Right cardiac atrium (tissue), 5 donors: ENCODE measurements around the gene SPRED2. TPM values are rescaled to one million over a fixed set of nuclear protein-coding genes. Genes with fewer than 3 reads are reported as not detected.

ENCODE experiments used
- ATAC-seq, 2 donors: fragments of 200-7000 bp; cut with Tn5 transposase; one replicate each; pipeline versions ENCODE4 v1.8.0 to v1.9.1; 2020; ENCODE audit warnings: moderate library complexity in 2 of 2, mild to moderate bottlenecking in 1 of 2
- DNase-seq, 3 donors: peaks; one replicate each; pipeline ENCODE4 v3.0.0-alpha.2; 2020
- H3K27ac ChIP-seq: one replicate; pipeline ENCODE4 v1.5.1; 2013; ENCODE audit warnings: mild to moderate bottlenecking, low read length, control low read depth, moderate library complexity
- H3K27me3 ChIP-seq: one replicate; pipeline ENCODE4 v1.6.1; 2013; ENCODE audit not compliant: control insufficient read depth, insufficient read depth
- H3K4me1 ChIP-seq: one replicate; pipeline ENCODE4 v1.6.1; 2013; ENCODE audit warnings: low read length; ENCODE audit not compliant: control insufficient read depth, insufficient read depth
- H3K4me3 ChIP-seq: one replicate; pipeline ENCODE4 v1.5.1; 2013; ENCODE audit warnings: low read length, control low read depth
- H3K9me3 ChIP-seq: one replicate; pipeline ENCODE4 v1.6.1; 2013; ENCODE audit warnings: low read length; ENCODE audit not compliant: control insufficient read depth
- WGBS: extraction: QIAGEN DNeasy Blood & Tissue Kit; methylation state at CpG from one replicate; pipeline ENCODE4 v1.1.7; 2013; 5-methylcytosine and 5-hydroxymethylcytosine counted together
- intact Hi-C, 4 donors: fragments of 100-400 bp; cut with DNase I; formaldehyde crosslinking; loops; one replicate each; pipeline versions ENCODE4 v1.11.0 to v1.14.0; 2022 to 2023
- polyA plus RNA-seq: library from polyadenylated mRNA; stranded (reverse); fragments of 200-250 nt; gene quantifications from one replicate; pipeline ENCODE4 v1.2.3, GENCODE V29; 2013
- total RNA-seq, 4 donors: library from RNA; stranded (reverse); fragmentation: NEBNext Ultra II Directional; extraction: Animal tissue kit (Norgen Biotek cat#: 25700); gene quantifications; one replicate each; pipeline ENCODE4 v1.2.1, GENCODE V29; 2021
- donor health status: healthy with polysubstance abuse.
- donor health status: DM: no; HTN: yes; CAD: no.
- donor health status: DM: no; HTN: no; CAD: no.
- donor health status: DM: no; HTN: yes; CAD: no; lungs with severe emphysema.
- donor health status: DM: yes; HTN: yes; CAD: no.

The SPRED2 gene
- total and polyA plus RNA-seq, 5 donors: 9.2 to 17.9 (median 15.3) TPM

DNA sequence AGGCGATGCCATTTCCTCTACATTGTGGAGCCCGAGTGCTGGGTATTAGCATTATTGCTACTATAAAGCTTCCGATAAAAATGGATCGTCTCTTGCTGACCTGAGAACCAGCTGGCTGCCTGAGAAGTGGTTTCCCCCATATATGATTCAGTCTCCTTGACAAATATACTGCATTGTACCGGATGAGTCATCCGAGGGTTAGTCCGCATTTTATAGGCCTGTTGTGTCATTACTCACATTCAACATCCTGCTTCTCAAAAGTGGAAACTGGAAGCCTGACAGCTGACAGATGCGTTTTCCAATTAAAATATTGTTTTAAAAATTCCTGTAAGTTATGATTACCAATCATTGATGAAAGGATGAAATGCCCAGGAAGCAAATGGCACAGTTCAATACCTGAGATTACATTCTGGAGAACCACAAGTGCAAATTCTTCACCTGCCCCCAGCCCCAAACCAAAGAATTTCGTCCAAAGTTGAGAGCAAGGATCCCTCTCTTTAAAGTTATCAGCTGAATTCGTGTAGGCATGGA lies 65.7 kb downstream of the SPRED2 start:
- intact Hi-C loops: no loop called here
- ATAC-seq (peak; percentile 60 to 74), DNase-seq (no peak)
- H3K27ac ChIP-seq: peak overlapping the region; percentile 61
- WGBS: 48% methylated on average over 10 of the region's 10 CpGs
- no peak overlapping the region for H3K4me3 ChIP-seq
- no peaks in the 10 kb centered on the region for H3K9me3 ChIP-seq
- H3K4me1 ChIP-seq: peaks cover 13% of the 10 kb centered on the region
- no peaks in the 10 kb centered on the region for H3K27me3 ChIP-seq

- H3K4me1 ChIP-seq: peaks cover 5% of the 10 kb centered on the region
- WGBS: 74% methylated on average over 2 of the region's 2 CpGs
- DNase-seq (no peak), ATAC-seq (no peak)
- H3K9me3 ChIP-seq: no peaks in the 10 kb centered on the region
- no peaks in the 10 kb centered on the region for H3K27me3 ChIP-seq
- H3K27ac ChIP-seq: no peak overlapping the region
- intact Hi-C loops: no loop called here
- H3K4me3 ChIP-seq: no peak overlapping the region
Observed at GRCh38 chr2:65364986-65365733, 67.2 kb downstream of the SPRED2 start.

- intact Hi-C loops: no loop called here
- Histone ChIP-seq H3K27ac (no peak overlapping the region), H3K27me3 (no peaks in the 10 kb centered on the region), H3K4me1 (peaks cover 5% of the 10 kb centered on the region), H3K9me3 (no peaks in the 10 kb centered on the region), H3K4me3 (no peak overlapping the region)
- DNase-seq: no peak
- 78% methylated on average over 6 of the region's 6 CpGs for WGBS
- no peak for ATAC-seq
Observed at GRCh38 chr2:65363879-65364666, 68.3 kb downstream of the SPRED2 start.

GRCh38 chr2:65361623-65362022 lies 70.8 kb downstream of the SPRED2 start:
- WGBS: 62% methylated on average over 3 of the region's 3 CpGs
- no peak for ATAC-seq
- Histone ChIP-seq H3K9me3 (no peaks in the 10 kb centered on the region), H3K27ac (no peak overlapping the region), H3K4me3 (no peak overlapping the region), H3K4me1 (peaks cover 7% of the 10 kb centered on the region), H3K27me3 (no peaks in the 10 kb centered on the region)
- DNase-seq: no peak
- intact Hi-C loops: no loop called here

- 86% methylated on average over 6 of the region's 6 CpGs for WGBS
- Histone ChIP-seq H3K27me3 (no peaks in the 10 kb centered on the region), H3K9me3 (no peaks in the 10 kb centered on the region), H3K27ac (no peak overlapping the region), H3K4me3 (no peak overlapping the region), H3K4me1 (peaks cover 7% of the 10 kb centered on the region)
- no peak for ATAC-seq
- intact Hi-C loops: no loop called here
- DNase-seq: no peak
Observed at GRCh38 chr2:65360441-65360840, 72.0 kb downstream of the SPRED2 start.

DNA sequence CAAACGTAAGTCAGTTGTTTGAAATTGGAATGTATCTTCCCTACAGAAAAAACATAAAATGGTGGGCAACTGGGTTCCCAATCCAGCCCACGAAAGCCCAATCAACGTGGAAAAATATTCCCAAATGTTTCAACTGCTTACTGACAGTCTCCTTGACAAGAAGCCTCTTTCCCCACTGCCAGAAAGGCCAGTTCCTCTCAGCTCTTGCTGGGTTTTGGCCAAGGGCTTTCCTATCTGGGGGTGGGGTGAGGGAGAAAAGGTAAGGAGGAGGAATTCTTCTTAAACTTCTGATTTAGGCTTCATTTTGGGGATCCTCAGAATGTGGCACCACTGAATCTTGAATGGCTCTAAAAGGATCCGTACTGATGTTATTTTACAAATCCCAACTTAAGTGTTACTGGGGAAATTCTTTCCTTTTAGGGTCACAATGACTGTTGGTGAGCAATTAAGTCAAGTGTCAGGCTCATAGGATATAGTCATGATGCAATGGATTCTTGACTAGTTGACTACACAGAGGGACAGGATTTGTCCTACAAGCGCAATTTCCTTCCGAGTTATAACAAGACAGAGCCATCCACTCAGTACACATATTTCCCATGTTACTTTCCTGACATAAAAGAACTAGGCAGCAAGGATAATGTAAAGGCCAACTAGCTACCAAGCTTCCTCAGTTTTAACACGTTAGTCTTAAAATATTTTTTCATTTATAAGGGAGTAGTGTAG lies 73.6 kb downstream of the SPRED2 start:
- DNase-seq (no peak), ATAC-seq (no peak)
- 72% methylated on average over 7 of the region's 7 CpGs for WGBS
- intact Hi-C loops: no loop called here
- Histone ChIP-seq H3K27me3 (no peaks in the 10 kb centered on the region), H3K9me3 (no peaks in the 10 kb centered on the region), H3K27ac (no peak overlapping the region), H3K4me1 (peaks cover 9% of the 10 kb centered on the region), H3K4me3 (no peak overlapping the region)

DNA sequence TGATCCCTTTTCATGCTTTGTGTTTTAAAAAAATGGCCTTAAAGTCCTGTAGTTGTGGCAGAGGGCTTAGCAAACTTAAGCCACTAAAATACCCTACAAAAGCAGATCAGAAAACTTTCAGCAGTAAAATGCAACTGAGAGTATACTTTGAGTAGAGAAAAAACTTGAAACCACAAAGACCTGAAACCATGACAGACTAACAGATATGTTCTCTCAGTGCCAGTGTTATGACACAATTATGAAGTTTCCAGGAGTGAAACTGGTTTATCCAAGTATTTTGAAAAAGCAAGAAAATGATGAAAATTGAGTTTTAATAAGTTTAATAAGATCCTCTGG lies 74.5 kb downstream of the SPRED2 start:
- DNase-seq (no peak), ATAC-seq (no peak)
- Histone ChIP-seq H3K4me3 (no peak overlapping the region), H3K27ac (no peak overlapping the region), H3K9me3 (no peaks in the 10 kb centered on the region), H3K27me3 (no peaks in the 10 kb centered on the region), H3K4me1 (peaks cover 7% of the 10 kb centered on the region)
- intact Hi-C loops: no loop called here

- peaks cover 10% of the 10 kb centered on the region for H3K4me1 ChIP-seq
- WGBS: 83% methylated on average over 9 of the region's 9 CpGs
- intact Hi-C loops: no loop called here
- no peak overlapping the region for H3K27ac ChIP-seq
- H3K9me3 ChIP-seq: no peaks in the 10 kb centered on the region
- H3K27me3 ChIP-seq: no peaks in the 10 kb centered on the region
- no peak overlapping the region for H3K4me3 ChIP-seq
- DNase-seq (no peak), ATAC-seq (no peak)
Observed at GRCh38 chr2:65357095-65357958, 75.1 kb downstream of the SPRED2 start.

DNA sequence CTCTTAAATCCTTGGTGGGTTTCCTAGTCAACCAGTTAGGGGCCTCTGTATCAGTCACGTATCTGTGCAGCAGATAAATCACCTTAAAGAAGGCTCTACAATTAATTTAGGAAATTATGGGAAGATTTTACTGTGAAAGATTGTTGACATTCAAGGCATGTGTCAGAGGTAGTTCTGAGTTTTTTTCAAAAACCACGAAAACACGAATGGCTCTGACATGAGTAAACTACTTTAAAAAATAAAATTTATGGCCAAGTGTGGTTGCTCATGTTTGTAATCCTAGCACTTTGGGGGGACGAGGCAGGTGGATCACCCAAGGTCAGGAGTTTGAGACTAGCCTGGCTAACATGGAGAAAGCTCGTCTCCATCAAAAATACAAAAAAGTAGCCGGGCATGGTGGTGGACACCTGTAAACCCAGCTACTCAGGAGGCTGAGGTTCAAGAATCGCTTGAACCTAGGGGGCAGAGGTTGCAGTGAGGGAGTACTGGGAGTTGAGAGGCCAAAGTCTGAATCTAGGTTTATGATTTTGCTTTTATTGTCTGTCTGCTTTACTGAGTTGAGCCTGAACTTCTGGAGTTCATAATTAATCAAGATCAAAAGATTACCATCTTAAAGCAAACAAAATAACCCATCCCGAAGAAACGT lies 77.1 kb downstream of the SPRED2 start:
- H3K27me3 ChIP-seq: no peaks in the 10 kb centered on the region
- DNase-seq: no peak
- no peak overlapping the region for H3K4me3 ChIP-seq
- H3K4me1 ChIP-seq: peaks cover 16% of the 10 kb centered on the region
- no peaks in the 10 kb centered on the region for H3K9me3 ChIP-seq
- H3K27ac ChIP-seq: no peak overlapping the region
- intact Hi-C loops: no loop called here
- 88% methylated on average over 9 of the region's 9 CpGs for WGBS
- no peak for ATAC-seq

DNA sequence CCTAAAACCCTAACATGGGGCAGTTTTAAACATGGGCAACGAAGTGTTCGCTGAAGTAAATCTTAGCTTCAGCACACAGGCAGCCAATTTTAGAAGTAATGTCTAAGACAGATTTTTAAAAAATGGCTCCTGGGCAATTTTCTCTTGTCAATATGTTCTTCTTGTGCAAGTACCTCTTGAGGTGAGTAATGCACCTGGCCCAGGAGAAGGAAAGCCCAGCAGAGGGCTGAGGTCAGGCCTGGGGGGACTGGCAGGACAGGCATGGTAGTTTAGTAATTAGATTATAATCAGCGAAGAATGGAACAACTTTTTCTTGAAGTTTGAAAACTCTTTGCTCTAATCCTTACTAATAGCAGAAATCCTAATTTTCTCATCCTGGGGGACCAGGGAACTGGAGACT lies 77.6 kb downstream of the SPRED2 start:
- no peaks in the 10 kb centered on the region for H3K27me3 ChIP-seq
- DNase-seq: no peak
- WGBS: 97% methylated on average over 3 of the region's 3 CpGs
- no peaks in the 10 kb centered on the region for H3K9me3 ChIP-seq
- intact Hi-C loops: no loop called here
- no peak for ATAC-seq
- no peak overlapping the region for H3K27ac ChIP-seq
- H3K4me1 ChIP-seq: peaks cover 18% of the 10 kb centered on the region
- H3K4me3 ChIP-seq: no peak overlapping the region
